HG02840 (cell line): Measurements from ENCODE around the gene INPP4A.
"Not testable (repeated sequence)": the region's sequence is repeated elsewhere in the genome, so short reads cannot be mapped to it uniquely, and the experiment has no call there.

Source experiments
- ATAC-seq: cut with Tn5 transposase; IDR thresholded peaks from one replicate; pipeline ENCODE4 v1.9.1; 2021; ENCODE audit warnings: mild to moderate bottlenecking, moderate library complexity, moderate number of reproducible peaks; ENCODE audit not compliant: unreplicated experiment, low FRiP score

Gene INPP4A

DNA sequence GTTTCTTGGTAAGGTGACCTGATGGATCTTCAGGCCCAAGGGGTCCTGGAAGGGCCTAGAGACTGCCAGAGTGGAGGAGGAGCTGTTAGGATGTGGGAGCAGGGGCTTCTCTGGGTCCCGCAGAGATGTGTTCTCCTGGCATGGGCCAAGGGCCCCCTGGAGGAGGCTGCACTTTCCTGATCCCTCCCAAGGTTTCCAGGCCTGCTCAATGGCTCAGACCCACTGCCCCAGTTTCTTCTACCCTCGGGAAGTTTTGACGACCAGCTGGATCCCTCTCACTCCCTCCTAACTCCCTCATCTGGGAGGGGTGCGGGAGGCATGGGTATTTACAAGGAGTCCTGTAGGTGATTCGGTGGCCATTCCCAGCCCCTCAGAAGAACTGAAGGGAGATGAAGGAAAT lies 127.6 kb downstream of the INPP4A start:
- ATAC-seq: no peak

DNA sequence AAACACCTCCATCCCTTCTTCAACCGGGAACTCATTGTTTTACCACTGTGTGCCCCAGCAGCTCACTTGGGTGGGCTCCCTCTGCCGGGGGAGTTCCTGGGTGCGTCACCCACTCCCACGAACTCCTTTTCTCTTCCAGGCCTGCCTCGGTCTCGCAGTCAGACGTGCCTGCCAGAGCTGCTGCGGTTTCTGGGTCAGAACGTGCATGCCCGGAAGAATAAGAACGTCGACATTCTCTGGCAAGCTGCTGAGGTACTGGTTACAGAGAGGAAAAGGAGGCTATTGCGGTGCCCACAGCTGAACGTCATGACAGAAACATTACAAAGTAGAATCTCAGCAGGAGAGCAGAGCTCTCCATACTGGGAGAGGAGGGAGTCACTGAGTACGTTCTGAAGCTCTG lies 128.0 kb downstream of the INPP4A start:
- no peak for ATAC-seq

DNA sequence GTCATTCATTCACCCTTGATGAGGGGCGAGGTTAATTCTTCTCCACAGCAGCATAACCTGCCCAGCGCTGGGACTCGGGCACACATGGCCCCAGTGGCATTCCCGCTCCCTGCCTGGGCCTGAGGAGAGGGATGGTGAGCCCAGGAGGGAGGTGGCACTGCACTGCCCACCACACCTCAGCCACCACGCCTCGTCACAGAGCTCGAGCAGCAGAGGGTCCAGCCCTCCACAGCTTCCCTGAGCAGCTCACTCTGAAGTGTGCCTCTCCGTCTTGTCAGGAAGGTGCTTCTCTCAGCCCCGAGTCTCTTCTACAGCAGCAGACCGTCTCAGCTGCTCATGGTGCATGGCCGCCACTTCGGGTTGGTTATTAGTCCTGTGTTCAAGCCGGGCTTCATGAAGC lies 128.8 kb downstream of the INPP4A start:
- no peak for ATAC-seq

DNA sequence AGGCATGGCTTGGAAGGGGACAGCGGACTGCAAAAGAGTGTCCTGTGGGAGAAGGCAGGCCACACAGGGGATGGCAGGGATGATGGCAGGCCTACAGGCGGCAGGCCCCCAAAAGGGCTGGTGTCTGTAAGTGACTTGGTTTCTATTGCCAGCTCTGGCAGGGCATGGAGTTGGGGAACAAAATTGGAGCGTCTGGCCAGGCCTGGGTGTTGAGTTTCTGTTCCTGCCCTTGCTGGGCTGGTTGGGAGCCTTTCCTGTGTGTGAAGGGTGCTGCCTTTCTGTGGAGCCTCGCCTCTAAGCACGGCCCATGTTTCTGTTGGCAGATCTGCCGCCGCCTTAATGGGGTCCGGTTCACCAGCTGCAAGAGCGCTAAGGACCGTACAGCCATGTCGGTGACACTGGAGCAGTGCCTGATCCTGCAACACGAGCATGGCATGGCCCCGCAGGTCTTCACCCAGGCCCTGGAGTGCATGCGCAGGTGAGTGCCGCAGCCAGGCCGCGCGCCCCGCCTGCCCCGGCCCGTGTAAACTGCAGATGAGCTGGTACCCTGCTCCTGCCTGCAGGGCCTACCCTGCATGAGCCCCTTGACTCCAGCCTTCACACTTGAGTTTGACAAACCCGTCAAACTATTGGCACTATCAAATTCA lies 132.1 kb downstream of the INPP4A start:
- ATAC-seq: no peak

DNA sequence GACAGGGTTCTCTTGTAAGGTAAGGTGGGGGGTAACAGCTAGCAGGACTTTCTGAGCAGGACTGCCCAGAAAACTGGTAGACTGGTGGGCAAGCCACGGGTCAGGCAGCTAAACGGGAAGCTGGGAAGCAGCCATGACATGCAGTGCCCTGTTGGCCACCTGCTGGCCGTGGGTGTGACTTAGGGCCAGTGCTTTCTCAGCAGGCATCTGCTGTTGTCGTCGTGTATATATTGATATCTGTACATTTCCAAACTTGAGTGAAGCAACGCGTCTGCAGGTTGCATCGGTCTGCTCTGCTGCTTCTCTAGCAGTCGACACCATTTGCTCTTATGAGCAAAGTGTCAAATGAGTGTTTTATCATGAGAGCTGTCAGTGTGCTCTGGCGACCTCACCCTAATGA lies 132.7 kb downstream of the INPP4A start:
- ATAC-seq: no peak

DNA sequence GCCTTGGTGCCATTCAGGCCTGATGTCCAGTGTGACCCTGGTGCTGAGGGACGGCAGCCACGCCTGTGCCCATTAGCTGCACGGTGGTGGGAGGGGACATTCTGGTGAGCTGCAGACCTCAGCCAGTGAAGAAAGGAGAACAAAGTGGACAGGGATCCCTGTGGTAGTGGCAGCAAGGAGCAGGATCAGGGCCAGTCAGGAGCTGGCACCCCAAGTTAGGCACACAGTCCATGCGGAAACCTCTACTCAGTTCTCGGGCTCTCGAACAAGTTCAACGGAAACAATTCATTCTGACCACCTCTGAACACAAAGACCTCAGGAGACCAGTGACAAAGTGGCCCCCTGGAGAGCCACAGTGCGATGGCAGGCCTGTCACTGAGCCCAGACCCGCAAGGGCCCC lies 133.6 kb downstream of the INPP4A start:
- no peak for ATAC-seq

DNA sequence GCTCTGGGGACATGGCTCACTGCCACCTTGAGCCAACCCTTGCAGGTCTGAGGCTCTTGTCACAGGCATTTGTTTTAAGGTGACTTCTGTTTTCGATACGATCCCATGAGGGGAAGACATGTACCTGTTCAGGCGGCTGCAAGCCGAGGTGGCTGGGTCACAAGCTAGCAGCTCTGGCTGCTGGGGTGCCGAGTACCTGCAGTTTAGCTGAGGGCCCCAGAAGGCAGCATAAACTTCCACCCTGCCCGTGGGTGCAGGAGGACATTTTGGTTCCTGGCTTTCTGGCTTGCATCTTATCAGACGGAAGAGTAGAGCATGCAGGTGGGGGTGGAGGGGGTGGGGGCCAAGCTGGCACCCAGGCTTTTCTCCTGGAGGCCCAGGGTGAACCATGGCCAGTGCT lies 135.3 kb downstream of the INPP4A start:
- ATAC-seq: no peak

DNA sequence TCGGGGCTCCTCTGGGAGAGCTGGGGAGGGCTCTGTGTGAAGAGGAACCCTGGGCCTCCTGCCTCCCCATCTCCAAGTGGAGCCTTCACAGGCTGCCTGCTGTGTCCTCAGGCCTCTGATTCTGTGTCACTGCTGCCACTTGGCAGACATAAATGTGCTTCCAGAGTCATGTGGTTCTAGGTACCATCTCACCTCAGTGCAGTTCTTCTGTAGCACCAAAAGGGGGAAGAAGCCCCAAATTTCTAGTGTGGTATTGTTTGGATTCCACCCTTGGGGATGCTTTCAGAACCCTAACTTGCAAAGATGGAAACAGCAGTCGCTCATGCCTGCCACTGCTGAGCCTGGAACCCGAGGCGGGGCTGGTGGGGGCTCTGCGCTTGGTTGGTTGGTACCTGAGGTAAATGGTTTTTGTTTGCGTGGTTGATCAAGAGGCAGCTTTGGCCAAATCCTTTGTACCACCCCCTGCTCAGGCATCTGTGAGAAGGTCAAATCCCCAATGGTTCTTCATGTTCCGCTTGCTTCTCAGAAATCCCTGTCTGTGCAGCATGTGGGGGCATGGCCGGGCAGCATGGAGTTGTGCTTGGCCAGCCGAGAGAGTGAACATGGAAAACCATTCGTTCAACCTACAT lies 136.1 kb downstream of the INPP4A start:
- ATAC-seq: no peak

DNA sequence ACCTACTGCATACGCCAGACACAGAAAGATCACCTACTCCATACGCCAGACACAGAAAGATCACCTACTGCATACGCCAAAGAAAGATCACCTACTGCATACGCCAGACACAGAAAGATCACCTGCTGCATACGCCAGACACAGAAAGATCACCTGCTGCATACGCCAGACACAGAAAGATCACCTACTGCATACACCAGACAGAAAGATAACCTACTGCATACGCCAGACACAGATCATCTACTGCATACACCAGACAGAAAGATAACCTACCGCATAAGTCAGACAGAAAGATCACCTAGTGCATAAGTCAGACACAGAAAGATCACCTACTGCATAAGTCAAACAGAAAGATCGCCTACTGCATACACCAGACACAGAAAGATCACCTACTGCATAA lies 137.9 kb downstream of the INPP4A start:
- no peak for ATAC-seq

DNA sequence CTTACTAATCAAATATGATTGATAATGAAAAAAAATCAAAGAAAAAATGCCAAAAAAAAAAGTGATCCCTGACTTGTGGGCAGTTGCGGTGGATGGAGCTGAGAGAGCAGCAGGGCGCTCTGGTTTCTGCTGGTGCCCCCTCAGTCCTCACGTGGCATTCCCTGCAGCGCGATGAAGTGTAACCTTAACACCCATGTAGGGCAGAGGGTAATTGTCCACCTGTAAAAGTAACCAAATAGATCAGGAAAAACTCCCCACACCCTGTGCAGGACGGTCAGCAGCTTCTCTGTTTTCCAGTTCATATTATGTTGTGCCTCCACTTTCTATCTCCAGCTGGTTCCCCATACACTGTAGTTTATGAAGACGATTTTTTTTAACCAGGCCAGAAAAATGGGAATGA lies 138.6 kb downstream of the INPP4A start:
- no peak for ATAC-seq

DNA sequence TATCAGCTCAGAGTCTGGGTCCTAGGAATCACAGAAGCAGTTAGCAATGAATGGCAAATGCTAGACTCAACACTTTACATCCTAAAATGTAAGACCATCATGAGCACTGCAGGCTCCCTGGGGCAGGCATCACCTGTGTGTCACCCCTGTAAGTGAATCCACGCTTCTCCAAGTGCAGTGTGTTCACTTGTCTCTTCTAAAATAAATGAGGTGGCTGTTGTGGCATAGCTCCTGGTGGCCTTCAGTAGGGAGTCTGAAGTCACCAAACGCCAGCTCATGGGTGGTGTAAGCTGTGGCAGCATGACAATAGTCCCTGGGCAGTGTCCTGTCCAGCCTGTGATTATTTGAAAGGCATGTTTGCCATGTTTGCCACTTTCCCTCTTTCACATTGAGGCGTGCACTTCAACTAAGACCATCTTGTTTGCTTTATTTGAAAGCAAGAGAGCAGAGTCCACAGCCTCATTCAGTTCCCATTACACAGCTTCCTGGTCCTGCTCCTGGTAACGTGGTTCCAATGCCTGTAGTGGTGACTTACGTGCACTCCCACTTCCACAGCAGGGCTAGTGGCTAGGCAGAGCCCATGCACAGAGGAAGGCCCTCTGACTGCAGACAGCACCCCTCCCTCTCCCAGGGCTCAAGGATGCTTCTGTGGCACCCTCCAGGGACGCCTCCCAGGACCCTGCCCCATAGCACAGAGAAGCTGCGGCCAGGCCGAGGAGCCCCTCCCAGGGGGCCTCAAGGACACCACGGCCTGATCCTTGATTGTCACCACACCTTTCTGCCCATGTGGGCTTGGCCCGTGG lies 139.4 kb downstream of the INPP4A start:
- ATAC-seq: no peak

DNA sequence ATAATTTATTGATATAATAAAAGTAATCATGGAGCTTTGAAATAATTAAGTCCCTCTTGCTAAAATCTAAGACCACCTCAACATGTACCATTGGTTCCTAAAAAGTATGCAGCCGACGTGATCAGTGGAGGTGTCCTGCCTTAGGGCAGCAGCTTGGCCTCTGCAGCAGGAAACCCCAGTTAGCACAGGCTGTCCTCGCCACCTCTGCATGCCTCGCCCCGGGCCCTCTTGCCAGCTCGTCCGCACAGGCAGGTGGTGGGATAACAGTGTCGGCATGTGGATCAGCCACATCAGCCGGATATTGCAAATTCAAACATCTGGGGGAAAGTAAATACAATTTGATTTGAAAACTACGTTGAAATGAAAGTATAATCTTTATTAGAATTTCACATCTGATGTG lies 140.7 kb downstream of the INPP4A start:
- ATAC-seq: no peak

DNA sequence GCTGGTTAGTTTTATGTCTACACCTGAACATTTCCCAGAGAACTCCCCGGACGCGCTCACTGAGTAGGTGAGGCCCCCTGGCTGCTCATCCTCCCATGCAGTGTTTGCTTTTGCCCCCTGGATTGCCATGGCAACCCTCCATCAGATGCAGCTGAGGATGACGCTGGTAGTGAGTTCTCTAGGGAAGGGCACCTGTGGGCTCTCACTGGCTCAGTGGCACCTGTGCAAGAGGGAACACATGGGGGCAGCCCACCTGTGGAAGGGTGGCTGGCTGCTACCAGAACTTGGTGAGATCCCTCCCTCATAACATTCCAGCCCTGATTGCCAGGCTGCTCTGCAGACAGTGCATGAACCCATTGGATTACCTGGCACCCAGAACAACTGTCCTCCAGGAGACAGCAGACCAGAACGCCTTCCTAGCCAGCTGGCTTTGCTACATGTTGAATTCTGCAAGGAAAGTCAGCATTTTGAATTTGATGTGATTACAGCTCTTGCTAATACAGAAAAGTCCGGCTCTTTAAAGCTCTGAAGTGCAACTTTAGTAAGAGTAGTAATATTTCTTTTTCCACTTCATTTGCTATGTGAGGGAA lies 142.0 kb downstream of the INPP4A start:
- no peak for ATAC-seq

DNA sequence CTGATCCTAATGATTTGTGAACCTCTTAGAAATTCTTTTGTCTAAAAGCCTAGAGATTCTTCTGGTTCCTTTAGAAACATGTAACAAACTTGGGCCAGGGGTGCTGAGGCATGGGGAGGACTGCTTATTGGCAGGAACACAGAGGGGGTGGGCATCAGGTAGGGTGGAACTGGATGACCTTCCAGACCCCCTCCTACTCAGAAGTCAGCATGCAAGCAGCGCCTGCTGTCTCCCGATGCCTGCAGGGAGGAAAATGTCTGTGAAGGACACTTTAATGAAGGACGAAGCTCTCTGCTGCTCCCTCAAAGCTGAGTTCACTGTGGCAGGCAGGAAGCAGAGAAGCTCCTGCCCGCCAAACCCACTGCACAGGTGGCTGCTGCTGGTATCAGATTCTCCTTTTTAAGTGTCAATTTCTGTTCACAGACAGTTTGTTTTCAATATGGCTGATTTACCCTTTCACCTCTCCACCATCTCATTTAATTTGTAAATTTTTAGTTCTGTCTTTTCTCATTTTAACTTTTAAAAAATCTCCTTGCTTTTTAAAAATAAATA lies 144.3 kb downstream of the INPP4A start:
- no peak for ATAC-seq

DNA sequence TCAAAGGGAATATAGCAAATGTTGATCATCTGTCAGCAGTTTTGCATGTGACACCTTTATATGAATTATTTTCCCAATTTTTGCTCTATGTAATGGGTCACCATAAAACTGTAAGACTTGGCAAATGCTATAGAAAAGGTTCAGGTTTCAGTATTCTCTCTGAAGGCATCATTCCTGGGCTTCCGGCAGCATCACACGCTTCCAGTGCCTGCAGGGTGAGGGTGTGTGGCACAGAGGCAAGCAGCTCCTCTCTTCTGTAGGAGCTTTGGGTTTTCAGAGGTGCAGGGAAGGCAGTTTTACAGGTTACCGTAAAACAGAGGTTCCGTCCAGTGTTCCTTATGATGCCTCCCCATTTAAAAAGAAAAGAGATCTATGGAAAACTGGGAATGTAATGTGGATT lies 144.8 kb downstream of the INPP4A start:
- no peak for ATAC-seq

DNA sequence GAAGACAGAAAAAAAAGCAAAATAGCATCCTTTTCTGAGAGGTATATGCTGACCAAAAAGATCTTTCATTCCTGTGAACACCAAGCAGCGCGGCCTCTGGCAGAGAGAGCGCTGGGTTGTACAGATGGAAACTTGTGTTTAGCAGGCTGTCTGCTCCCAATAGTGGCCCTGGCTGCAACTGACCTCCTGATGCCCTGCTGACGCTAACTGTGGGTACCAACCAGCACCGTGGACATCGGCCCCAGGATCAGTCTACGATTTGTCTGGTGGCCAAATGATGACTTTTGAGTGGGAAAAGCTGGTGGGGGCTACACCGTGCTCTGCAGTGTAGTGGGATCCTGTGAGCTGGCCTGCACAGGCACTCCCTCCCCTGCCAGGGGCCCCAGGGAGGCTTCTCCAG lies 147.9 kb downstream of the INPP4A start:
- ATAC-seq: no peak

DNA sequence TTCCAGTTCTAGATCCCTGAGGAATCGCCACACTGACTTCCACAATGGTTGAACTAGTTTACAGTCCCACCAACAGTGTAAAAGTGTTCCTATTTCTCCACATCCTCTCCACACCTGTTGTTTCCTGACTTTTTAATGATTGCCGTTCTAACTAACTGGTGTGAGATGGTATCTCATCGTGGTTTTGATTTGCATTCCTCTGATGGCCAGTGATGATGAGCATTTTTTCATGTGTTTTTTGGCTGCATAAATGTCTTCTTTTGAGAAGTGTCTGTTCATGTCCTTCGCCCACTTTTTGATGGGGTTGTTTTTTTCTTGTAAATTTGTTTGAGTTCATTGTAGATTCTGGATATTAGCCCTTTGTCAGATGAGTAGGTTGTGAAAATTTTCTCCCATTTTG lies 150.0 kb downstream of the INPP4A start:
- not testable (repeated sequence) for ATAC-seq

DNA sequence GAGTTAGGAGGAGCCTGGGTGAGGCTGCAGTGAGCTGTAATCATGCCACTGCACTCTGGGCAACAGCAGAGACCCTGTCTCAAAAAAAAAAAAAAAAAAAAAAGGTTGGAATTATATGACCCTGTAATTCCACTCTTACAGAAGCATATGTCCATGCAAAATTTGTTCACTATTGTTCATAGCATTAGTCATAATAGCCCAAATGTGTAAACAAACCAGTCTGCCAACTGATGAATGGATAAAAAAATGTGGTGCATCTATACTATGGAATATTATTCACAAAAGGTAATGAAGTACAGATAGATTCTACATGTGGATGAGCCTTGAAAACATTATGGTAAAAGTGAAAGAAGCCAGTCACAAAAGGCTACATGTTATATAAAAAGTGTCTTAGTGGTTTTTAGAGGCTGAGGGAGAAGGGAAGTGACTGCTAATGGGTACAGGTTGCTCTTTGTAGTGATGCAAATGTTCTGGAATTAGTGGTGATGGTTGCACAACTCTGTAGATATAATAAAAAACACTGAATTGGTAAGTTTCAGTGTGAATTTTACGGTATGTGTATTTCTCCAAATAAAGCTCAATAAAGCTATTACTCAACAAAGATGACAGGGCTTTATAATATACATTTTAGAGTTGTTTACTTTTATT lies 154.2 kb downstream of the INPP4A start:
- ATAC-seq: no peak

DNA sequence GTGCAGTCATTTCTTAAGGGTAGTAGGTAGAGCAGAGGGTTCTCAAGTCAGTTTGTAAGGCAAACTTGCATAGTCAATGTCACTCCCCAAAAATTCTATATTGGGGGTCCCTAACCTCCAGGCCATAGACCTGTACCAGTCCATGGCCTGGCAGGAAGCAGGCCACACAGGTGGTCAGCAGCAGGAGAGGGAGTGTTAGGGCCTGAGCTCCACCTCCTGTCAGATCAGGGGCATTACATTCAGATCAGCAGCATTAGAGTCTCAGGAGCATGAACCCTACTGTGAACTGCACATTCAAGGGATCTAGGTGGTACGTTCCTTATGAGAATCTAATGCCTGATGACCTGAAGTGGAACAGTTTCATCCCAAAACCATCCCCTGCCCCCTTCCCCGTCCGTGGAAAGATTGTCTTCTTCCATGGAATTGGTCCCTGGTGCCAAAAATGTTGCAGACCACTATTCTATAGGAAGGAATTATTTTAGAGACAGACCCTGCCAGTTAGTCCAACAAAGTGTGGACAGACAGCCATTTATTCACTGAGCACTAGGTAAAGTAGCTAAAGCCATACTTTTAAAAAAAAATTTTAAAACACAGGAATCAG lies 157.0 kb downstream of the INPP4A start:
- ATAC-seq: peak; percentile 55

DNA sequence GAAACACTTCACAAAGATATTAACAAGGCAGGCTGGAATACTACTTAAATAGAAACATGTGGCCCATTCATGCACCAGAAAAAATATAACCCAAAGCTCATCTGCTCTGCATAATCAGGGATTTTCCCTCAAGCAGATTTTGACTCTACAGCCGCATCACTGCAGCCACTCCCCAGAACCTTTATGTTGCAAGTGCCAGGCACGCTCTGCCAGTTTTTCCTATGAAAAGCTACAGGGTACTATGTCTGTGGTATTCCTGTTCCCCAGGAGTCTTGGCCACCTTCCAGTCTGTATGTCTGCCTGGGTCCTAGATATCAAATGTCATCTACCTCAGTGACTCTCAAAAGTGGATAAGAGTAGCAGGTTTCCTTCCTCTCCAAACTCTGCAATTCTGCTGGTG lies 159.9 kb downstream of the INPP4A start:
- no peak for ATAC-seq
